ENCODE data around the gene DKK3.

DKK3 gene

DNA sequence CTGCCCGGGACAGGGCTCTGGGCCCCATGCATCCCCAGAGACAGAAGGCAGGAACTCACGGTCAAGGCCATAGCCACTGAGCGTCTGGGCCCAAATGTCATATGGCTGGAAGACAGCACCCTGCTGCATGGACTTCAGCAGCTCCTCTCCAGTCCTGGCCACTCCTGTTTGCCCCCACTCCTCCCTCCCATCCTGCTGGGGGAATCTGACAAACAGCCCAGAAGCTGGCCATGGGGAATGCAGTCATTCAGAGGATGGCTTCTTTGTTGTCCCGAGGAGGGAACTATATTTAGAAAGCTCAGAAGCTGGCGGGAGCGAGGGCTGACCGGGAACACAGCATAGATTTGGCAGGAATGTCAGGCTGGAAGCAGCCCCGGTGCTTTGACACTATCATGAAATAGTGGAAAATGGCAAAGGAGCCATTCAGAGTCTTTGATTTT lies 35.0 kb downstream of the DKK3 start:
- no peak for ATAC-seq
- Mint-ChIP-seq H3K27ac (no peak overlapping the region), H3K36me3 (no peaks in the 10 kb centered on the region), H3K4me3 (no peak overlapping the region), H3K4me1 (peaks cover 1% of the 10 kb centered on the region), H3K27me3 (peaks cover 7% of the 10 kb centered on the region), H3K9me3 (peaks cover 3% of the 10 kb centered on the region)

DNA sequence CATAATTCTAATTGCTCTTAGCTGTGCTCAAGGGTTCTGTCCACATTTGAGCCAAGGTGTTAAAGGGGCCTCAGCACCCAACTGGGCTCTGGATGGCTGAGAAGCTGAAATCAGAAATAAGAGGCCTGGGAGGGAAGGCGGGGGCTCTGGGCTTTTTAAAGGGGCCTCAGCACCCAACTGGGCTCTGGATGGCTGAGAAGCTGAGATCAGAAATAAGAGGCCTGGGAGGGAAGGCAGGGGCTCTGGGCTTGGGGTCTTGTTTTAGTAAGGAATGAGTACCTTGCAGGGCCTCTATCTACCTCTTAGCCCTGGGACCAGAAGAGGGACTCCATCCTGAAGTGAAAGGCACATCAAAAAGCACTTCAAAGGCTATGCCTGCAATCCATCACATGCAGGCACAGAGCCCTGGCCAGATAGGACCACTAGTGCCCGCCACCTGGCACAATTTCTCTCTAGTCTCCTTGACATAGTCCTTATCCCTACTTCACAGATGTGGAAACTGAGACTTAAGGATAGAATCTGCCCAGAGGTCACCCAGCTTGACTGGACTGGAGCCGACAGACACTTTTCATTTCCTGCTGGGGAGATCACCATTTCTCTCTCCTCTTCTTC lies 35.6 kb downstream of the DKK3 start:
- ATAC-seq: no peak

DNA sequence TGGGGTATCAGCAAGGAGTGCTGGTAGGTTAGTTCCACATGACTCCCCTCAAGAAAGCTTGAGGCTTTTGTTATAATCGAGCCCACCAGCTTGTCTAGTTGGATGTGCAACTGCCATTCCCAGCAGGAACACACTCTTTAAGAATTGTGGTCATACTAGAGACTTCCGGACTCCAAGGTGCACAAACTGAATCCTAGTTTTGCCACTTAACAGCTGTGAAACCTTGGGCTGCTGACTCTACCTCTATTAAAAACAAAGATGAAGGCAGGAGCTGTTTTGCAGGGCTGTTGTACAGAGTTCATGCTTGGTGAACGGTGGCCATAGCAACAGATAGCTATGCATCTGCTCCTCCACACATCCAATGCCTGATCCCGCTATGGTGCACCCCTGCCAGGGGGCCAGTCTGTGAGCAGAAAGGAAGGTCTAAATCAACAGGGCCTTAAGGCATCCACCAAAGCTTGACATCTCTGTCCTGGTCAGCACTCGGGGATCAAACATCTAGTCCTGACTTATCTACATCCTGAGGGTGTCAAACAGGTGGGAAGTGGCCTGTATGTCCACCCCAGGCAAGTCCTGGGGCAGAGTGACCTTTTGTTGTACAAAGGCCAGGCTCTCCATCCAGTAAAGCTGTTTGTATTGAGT lies 36.4 kb downstream of the DKK3 start:
- ATAC-seq: no peak
- Mint-ChIP-seq H3K27me3 (peaks cover 20% of the 10 kb centered on the region), H3K4me1 (no peaks in the 10 kb centered on the region), H3K4me3 (no peak overlapping the region), H3K9me3 (no peaks in the 10 kb centered on the region), H3K36me3 (no peaks in the 10 kb centered on the region), H3K27ac (no peak overlapping the region)

More for the DNA sequence above, 35.6 kb downstream of the DKK3 start:
- H3K4me3 Mint-ChIP-seq: no peak overlapping the region
- H3K4me1 Mint-ChIP-seq: no peaks in the 10 kb centered on the region
- H3K9me3 Mint-ChIP-seq: no peaks in the 10 kb centered on the region
- H3K27ac Mint-ChIP-seq: no peak overlapping the region
- H3K27me3 Mint-ChIP-seq: peaks cover 13% of the 10 kb centered on the region
- no peaks in the 10 kb centered on the region for H3K36me3 Mint-ChIP-seq

DNA sequence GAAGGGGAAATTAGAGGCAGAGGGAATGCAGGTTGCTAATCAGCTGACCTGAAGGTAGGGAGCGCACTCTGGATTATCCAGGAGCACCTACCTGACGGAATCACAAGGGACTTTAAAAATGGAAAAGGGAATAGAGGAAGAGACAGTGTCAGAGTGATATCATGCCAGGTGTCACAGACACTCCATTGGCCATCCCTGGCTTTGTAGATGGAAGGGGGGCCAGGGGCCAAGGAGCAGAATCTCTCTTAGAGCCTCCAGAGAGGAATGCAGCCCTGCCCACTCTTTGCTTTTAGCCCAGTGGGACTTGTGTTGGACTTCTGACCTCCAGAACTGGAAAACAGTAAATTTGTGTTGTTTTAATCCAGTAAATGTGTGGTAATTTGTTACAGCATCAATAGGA lies 37.9 kb downstream of the DKK3 start:
- H3K27me3 Mint-ChIP-seq: peaks cover 34% of the 10 kb centered on the region
- H3K9me3 Mint-ChIP-seq: no peaks in the 10 kb centered on the region
- no peaks in the 10 kb centered on the region for H3K36me3 Mint-ChIP-seq
- H3K4me1 Mint-ChIP-seq: no peaks in the 10 kb centered on the region
- ATAC-seq: no peak
- H3K27ac Mint-ChIP-seq: no peak overlapping the region
- no peak overlapping the region for H3K4me3 Mint-ChIP-seq

DNA sequence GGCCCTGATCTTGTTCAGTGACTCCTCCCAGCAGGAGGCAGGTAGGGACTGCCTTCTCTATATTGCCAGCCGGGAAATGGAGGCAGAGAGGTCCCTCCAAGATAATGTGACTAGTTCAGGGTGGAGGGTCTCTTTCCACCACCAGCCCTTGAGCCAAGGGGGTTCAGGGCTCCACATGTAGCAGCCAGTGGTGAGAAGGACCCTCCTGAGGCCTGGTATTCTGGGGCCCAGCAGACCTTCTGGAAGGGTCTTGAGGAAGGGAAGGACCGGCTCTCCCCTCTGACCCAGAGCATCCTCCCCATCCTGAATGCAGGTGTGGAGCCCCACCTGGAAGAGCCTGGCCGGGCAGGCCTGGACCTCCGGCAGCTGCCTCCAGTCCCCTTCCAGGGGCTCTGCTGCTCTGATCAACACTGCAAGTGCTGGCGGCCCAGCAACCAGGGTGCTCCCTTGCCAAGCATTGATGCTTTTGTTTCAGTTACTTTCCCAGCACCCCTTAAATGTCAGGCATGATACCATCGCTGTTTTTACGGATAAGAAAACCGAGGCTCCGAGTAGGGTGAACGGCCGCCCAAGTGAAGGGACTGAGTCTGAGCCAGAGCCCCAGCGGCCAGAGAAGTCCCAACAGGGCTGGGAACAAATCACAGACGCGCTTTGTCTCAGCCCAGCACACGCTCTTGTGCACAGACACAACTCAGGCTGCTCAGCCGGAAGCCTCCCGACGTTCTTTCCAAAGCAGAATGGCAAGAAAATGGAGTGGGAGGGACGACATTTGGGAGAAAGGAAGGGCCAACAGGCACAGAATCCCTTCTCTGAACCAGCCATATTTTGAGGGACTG lies 38.8 kb downstream of the DKK3 start:
- H3K27me3 Mint-ChIP-seq: peaks cover 40% of the 10 kb centered on the region
- no peak overlapping the region for H3K27ac Mint-ChIP-seq
- no peak for ATAC-seq

DNA sequence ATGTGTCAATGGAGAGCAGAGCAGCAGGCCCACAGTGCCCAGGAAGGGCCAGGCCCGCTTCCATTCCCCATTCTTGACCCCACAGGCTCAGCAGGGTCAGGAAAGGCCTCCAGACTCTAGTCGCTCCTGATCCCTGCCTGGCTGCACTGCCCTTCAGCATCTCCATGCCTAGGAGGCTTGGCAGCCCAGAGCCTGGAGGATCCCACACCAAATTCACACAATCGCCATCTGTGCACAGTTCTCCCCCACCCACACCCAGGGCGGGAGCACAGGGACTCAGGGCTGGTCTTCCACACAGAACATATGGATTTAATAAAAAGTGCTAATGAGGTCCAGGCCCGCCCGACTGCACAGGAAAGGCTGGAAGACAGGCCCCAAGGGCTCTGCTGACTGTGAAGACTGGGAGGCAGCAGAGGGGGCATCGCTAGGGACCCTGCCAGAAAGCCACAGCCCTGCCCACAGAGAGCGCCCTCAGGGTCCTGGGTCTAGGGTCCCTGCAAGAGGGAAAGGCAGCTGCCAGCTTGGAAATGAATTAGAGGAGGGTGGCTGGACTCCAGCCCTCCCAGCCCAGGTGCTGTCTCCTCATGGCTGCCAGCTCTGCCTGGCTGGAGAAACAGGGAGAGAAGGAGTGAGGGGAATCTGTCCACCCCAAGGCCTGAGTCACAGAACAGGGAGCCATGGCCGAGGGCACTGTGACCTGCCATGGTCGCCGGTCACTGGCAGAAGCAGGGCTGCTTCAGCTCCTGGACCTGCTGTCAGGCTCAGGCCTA lies 39.7 kb downstream of the DKK3 start:
- Mint-ChIP-seq H3K9me3 (no peaks in the 10 kb centered on the region), H3K27ac (no peak overlapping the region), H3K27me3 (peaks cover 40% of the 10 kb centered on the region), H3K36me3 (no peaks in the 10 kb centered on the region), H3K4me1 (no peaks in the 10 kb centered on the region), H3K4me3 (no peak overlapping the region)
- ATAC-seq: no peak

More for the DNA sequence above, 38.8 kb downstream of the DKK3 start:
- no peaks in the 10 kb centered on the region for H3K36me3 Mint-ChIP-seq
- H3K9me3 Mint-ChIP-seq: no peaks in the 10 kb centered on the region
- no peak overlapping the region for H3K4me3 Mint-ChIP-seq
- no peaks in the 10 kb centered on the region for H3K4me1 Mint-ChIP-seq

DNA sequence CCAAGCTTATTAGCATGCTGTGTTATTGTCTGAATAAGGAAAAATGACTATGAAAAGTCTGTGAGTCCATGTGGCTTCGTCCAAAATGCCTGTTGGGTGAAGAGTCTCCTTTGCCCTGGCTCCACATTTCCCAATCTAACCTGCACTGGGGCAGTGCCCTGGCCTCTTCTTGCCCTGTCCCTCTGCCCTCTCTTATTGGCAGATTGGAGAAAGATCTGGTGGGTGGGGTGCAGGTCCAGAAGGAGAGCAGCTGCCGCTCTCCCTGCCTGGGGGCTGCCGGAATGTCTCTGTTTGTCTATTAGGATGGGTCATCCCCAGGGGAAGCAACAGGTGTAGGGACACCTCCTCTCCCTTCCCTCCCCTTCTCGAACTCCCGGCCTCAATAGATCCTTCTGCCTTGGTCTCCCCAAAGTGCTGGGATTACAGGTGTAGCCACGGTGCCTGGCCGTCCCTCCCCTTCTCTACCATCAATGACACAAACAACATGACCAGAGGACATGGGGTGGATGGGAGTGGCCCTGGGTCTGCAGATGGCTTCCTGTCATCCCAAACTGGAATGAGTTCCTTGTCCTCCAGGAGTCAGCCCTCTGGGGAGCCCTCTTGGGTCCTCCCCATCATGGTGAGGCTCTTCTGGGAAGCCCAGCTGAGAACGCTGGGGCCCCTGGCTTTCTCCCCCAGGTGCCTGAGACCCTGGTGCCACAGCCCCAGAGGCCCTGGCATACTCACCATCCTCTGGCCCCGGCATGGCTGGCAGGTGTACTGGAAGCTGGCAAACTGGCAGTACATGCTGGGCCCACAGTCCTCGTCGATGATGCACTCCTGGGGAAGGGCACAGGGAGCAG lies 40.5 kb downstream of the DKK3 start:
- H3K9me3 Mint-ChIP-seq: no peaks in the 10 kb centered on the region
- H3K27ac Mint-ChIP-seq: no peak overlapping the region
- H3K27me3 Mint-ChIP-seq: peaks cover 40% of the 10 kb centered on the region
- H3K4me3 Mint-ChIP-seq: no peak overlapping the region
- H3K4me1 Mint-ChIP-seq: no peaks in the 10 kb centered on the region
- ATAC-seq: no peak
- no peaks in the 10 kb centered on the region for H3K36me3 Mint-ChIP-seq

DNA sequence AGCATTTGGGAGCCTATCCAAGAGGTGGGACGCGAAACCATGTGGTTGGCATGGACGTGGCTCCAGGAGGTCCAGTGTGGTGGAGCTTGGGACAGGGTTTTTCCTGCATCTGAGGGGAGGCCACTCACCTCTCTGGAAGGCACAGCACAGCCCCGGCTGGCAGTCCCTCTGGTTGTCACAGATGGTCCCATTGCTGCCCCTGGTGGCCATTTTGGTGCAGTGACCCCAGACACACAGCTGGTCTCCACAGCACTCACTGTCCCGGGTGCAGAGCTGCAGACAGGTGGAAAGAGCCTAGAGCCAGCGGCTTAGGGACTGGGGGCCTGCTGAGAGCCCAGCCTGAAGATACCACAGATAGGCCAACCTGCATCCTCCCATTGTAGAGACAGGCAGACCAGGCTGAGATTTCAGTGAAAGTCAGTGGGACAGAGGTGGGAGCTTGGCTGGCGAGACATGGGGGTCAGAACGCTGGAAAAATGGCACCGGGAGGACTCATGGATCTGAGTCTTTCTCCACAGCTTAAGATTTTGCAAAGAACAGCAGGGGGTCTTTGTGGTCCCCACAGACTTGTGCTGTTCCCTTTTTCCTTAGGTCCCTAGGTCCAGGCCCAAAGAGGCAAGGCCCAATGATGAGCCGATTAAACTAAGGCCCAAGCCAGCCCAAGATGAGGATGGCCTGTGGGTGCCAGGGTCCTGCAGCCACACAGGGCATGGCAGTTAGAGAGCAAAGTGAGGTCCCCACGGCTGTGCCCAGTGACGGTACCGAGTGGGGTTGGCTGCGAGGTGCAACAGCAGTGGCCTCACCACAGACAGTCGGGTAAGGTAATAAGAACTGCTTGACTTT lies 41.4 kb downstream of the DKK3 start:
- Mint-ChIP-seq H3K9me3 (no peaks in the 10 kb centered on the region), H3K4me1 (no peaks in the 10 kb centered on the region), H3K27me3 (peaks cover 40% of the 10 kb centered on the region), H3K4me3 (no peak overlapping the region), H3K36me3 (no peaks in the 10 kb centered on the region), H3K27ac (no peak overlapping the region)
- peak; percentile 75 for ATAC-seq

DNA sequence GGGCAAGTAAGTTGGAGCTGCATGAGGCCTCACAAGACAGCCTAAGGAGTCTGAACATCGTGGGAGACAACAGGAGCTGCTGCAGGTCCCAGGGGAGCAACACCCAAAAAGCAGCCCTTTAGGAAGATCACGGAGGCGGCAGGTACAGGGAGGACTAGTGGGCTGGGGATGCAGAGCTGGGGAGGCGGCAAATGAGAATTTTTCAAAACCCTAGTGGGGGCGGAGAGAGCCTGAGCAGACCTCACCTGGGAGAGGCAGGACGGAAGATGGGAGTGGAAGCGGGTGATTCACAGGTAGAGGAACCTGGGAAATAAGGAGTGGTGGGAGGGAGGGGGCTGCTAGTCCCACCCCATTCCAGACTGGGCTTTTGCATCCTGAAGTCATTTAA lies 42.1 kb downstream of the DKK3 start:
- Mint-ChIP-seq H3K4me1 (no peaks in the 10 kb centered on the region), H3K4me3 (no peak overlapping the region), H3K9me3 (no peaks in the 10 kb centered on the region), H3K36me3 (no peaks in the 10 kb centered on the region), H3K27me3 (peaks cover 40% of the 10 kb centered on the region), H3K27ac (no peak overlapping the region)
- ATAC-seq: no peak

DNA sequence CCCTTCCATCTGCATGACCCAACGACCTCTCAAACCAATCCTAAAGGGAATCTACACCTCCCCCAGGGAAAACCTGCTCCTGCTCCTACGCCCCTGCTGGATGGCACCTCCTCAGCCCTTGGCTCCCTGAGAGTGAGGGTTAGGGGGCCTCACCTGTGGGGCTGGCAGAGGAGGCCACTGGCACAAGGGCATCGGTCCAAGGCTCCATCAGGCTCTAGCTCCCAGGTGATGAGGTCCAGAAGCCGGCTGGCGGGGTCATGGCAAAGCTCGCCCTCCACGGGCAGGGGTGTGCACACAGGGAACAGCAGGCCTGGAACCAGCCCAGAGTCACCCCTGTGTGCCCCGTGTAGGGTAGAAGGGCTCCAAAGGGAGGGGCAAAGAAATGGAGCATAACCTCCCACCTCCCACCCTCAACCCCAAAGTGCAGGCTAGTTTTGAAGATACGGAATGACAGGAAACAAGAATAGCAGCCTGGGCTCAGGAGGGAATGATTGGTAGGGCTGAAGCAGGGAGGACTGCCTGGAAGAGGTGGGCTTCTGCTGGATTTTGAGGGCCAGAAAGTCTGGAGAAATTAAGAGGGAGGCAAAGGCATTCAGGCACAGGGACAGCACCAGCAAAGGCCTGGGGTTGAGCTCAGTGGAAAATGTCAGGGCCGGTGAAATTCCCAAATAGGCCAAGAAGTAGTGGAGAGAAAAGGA lies 42.6 kb downstream of the DKK3 start:
- ATAC-seq: no peak
- no peaks in the 10 kb centered on the region for H3K9me3 Mint-ChIP-seq
- no peak overlapping the region for H3K27ac Mint-ChIP-seq
- peaks cover 40% of the 10 kb centered on the region for H3K27me3 Mint-ChIP-seq
- peaks cover 3% of the 10 kb centered on the region for H3K4me1 Mint-ChIP-seq
- no peak overlapping the region for H3K4me3 Mint-ChIP-seq
- H3K36me3 Mint-ChIP-seq: no peaks in the 10 kb centered on the region

DNA sequence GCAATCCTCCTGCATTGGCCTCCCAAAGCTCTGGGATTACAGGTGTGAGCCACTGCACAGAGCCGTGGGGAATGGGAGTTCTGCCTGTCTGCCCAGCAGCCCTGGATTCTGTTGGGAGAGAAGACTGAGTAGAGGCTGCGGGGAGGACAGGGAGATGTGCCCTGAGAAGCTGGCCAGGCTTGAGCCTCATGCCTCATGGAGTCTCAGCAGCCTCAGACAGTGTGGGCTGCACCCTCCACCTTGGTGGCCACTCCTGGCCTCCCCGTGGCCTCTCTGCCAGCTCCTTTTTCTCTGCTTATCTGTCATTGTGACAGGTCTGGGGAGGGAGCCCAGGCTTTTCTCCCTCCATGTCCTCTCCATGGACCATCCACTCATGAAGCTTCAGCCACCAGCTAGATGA lies 43.2 kb downstream of the DKK3 start:
- H3K4me1 Mint-ChIP-seq: peaks cover 9% of the 10 kb centered on the region
- peaks cover 40% of the 10 kb centered on the region for H3K27me3 Mint-ChIP-seq
- no peak overlapping the region for H3K4me3 Mint-ChIP-seq
- no peaks in the 10 kb centered on the region for H3K9me3 Mint-ChIP-seq
- no peak for ATAC-seq
- no peaks in the 10 kb centered on the region for H3K36me3 Mint-ChIP-seq
- no peak overlapping the region for H3K27ac Mint-ChIP-seq

DNA sequence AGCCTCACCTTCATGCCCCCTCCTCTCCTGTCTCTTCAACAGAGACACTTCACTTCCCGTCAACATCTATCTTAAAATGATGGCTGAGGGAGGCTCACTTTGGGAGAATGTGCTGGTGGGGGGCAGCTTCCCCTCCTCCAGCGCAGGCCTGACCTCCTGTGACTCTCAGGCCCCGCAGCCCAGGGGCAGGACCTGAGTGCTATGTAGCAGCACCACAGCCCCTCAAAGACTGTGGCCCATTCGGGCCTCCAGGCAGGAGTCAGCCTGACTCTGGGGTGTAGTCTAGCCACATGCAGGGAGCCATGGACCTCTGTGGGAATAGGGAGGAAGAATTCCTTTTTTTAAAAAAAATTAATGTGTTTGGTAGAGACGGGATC lies 43.7 kb downstream of the DKK3 start:
- H3K9me3 Mint-ChIP-seq: no peaks in the 10 kb centered on the region
- H3K27me3 Mint-ChIP-seq: peaks cover 40% of the 10 kb centered on the region
- H3K36me3 Mint-ChIP-seq: no peaks in the 10 kb centered on the region
- no peak overlapping the region for H3K4me3 Mint-ChIP-seq
- no peak overlapping the region for H3K27ac Mint-ChIP-seq
- H3K4me1 Mint-ChIP-seq: peaks cover 13% of the 10 kb centered on the region
- no peak for ATAC-seq
